HEK293T (cell line): Measurements from ENCODE around the gene CAMKV.

Source experiments
- CTCF ChIA-PET: fragments of 350-600 bp; formaldehyde crosslinking; extraction: SDS; loops from one replicate; lab custom pipeline; 2021; ENCODE audit warnings: antibody characterized with exemption, inconsistent platforms; lab: Yijun Ruan, JAX
- POLR2A ChIA-PET: fragments of 350-600 bp; formaldehyde crosslinking; extraction: SDS; loops from one replicate; lab custom pipeline; 2020; ENCODE audit warnings: antibody characterized with exemption, inconsistent platforms; lab: Yijun Ruan, JAX
- DNase-seq: peaks from one replicate; pipeline ENCODE4 v3.0.0; 2012; ENCODE audit warnings: mixed read lengths; ENCODE audit errors: extremely low spot score
- ARNT ChIP-seq: fragments of 450-650 bp; IDR thresholded peaks from 2 replicates; pipeline ENCODE4 v1.6.1; 2017; ENCODE audit warnings: mild to moderate bottlenecking
- BHLHE40 ChIP-seq: fragments of 450-650 bp; IDR thresholded peaks from 2 replicates; pipeline ENCODE4 v1.6.1; 2016; ENCODE audit warnings: mild to moderate bottlenecking, moderate library complexity, borderline replicate concordance
- CTBP1 ChIP-seq: fragments of 450-650 bp; IDR thresholded peaks from 2 replicates; pipeline ENCODE4 v1.6.1; 2016; ENCODE audit warnings: borderline replicate concordance
- ELF4 ChIP-seq: fragments of 450-650 bp; IDR thresholded peaks from 2 replicates; pipeline ENCODE4 v1.6.1; 2017; ENCODE audit warnings: antibody characterized with exemption
- FOXA1 ChIP-seq: fragments of 450-650 bp; IDR thresholded peaks from 2 replicates; pipeline ENCODE4 v1.6.1; 2016; ENCODE audit warnings: mild to moderate bottlenecking
- FOXK2 ChIP-seq: fragments of 450-650 bp; IDR thresholded peaks from 2 replicates; pipeline ENCODE4 v1.6.1; 2016; ENCODE audit warnings: mild to moderate bottlenecking
- FOXM1 ChIP-seq: fragments of 450-650 bp; IDR thresholded peaks from 2 replicates; pipeline ENCODE4 v1.6.1; 2017; ENCODE audit warnings: mild to moderate bottlenecking, borderline replicate concordance
- HDGF ChIP-seq: fragments of 450-650 bp; IDR thresholded peaks from 2 replicates; pipeline ENCODE4 v1.6.1; 2017; ENCODE audit warnings: antibody characterized with exemption, borderline replicate concordance
- L3MBTL2 ChIP-seq: fragments of 450-650 bp; conservative IDR thresholded peaks from 2 replicates; pipeline ENCODE4 v1.6.1; 2016; ENCODE audit warnings: mild to moderate bottlenecking
- LEF1 ChIP-seq: fragments of 450-650 bp; IDR thresholded peaks from 2 replicates; pipeline ENCODE4 v1.6.1; 2017; ENCODE audit warnings: mild to moderate bottlenecking, borderline replicate concordance
- NFRKB ChIP-seq: fragments of 450-650 bp; IDR thresholded peaks from 2 replicates; pipeline ENCODE4 v1.6.1; 2016; ENCODE audit warnings: mild to moderate bottlenecking, moderate library complexity
- SP1 ChIP-seq: fragments of 450-650 bp; IDR thresholded peaks from 2 replicates; pipeline ENCODE4 v1.6.1; 2017
- SUZ12 ChIP-seq: fragments of 450-650 bp; IDR thresholded peaks from 2 replicates; pipeline ENCODE4 v1.6.1; 2016; ENCODE audit warnings: mild to moderate bottlenecking
- TARDBP ChIP-seq: fragments of 450-650 bp; IDR thresholded peaks from 2 replicates; pipeline ENCODE4 v1.6.1; 2016
- ZNF384 ChIP-seq: fragments of 450-650 bp; IDR thresholded peaks from 2 replicates; pipeline ENCODE4 v1.6.1; 2016
- TF ChIP-seq, protein P1 (sequence below): fragments of 450-650 bp; IDR thresholded peaks from 2 replicates; pipeline ENCODE4 v1.6.1; 2016

Gene CAMKV

DNA sequence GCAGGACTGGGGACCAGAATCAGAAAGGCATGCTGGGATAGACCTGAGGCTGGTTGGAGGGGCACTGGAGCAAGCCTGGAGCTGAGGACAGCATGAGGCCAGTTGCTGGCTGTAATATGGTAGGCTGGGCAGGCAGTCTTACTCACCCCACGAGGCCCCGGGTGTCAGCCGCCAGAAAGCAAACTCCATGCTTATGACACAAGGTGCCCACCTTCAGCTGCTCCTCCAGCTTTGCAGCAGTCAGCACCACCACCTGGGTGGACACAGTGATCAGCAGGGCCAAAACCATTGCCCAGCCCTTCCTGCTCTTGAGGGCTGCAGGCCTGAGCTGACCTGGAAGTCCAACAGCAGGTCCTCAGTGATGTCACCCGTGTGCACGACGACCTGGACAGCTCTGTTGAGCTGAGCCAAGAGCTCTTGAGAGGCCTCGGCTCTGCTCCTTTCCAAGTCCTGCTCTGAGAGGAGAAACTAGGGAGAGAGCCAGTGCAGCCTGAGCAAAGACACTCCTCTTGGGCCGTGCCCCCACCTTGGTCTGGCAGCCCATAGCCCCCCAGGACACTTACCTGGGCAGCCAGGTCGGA, 56.7 kb downstream of the CAMKV start:
- TF ChIP-seq FOXK2, result no peak
- TF ChIP-seq LEF1, result no peak
- no peak for TF ChIP-seq SUZ12
- TF ChIP-seq SP1, result no peak
- TF ChIP-seq ELF4, result no peak
- no peak for TF ChIP-seq ZNF384
- no peak for TF ChIP-seq BHLHE40
- TF ChIP-seq L3MBTL2, result no peak
- no peak for TF ChIP-seq TARDBP
- TF ChIP-seq NFRKB, result no peak
- TF ChIP-seq, protein P1, sequence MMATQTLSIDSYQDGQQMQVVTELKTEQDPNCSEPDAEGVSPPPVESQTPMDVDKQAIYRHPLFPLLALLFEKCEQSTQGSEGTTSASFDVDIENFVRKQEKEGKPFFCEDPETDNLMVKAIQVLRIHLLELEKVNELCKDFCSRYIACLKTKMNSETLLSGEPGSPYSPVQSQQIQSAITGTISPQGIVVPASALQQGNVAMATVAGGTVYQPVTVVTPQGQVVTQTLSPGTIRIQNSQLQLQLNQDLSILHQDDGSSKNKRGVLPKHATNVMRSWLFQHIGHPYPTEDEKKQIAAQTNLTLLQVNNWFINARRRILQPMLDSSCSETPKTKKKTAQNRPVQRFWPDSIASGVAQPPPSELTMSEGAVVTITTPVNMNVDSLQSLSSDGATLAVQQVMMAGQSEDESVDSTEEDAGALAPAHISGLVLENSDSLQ, result no peak
- no peak for TF ChIP-seq FOXA1
- no peak for TF ChIP-seq ARNT
- no peak for TF ChIP-seq HDGF
- TF ChIP-seq FOXM1, result no peak
- TF ChIP-seq CTBP1, result no peak
- ChIA-PET POLR2A (interaction anchor here (3.0 kb wide), 1 partner anchor 10 kb away, joined by 9 read pairs; the partner anchor contains the start of gene INKA1), CTCF (no interaction called here)
- no peak for DNase-seq
